GM12878 (cell line): Measurements from ENCODE around the gene ATXN7L1. TPM values are rescaled to one million over a fixed set of nuclear protein-coding genes. Genes with fewer than 3 reads are reported as not detected.

Experiments
- ATAC-seq: fragments of 200-7000 bp; cut with Tn5 transposase; 3 replicates; pipeline ENCODE4 v1.9.1; 2020; ENCODE audit warnings: mild to moderate bottlenecking, moderate library complexity
- BruUV-seq: library from RNA; stranded (reverse); fragments of 400-500 nt; replicated peaks from 2 replicates; lab custom pipeline; 2021; lab: Mats Ljungman, UMichigan
- CTCF ChIA-PET: fragments of 300-600 bp; sonication (Branson Sonifier 250); formaldehyde crosslinking; extraction: SDS; loops from one replicate; lab custom pipeline; 2021; ENCODE audit warnings: inconsistent platforms; lab: Yijun Ruan, JAX
- POLR2A ChIA-PET: fragments of 350-600 bp; formaldehyde crosslinking; extraction: SDS; loops from one replicate; lab custom pipeline; 2021; ENCODE audit warnings: inconsistent platforms; lab: Charles Lee
- RAD21 ChIA-PET: fragments of 300-600 bp; sonication (Branson Sonifier 250); formaldehyde crosslinking; loops from one replicate; lab custom pipeline; 2023; ENCODE audit warnings: antibody characterized with exemption; ENCODE audit not compliant: unreplicated experiment; lab: Charles Lee
- SMC1A ChIA-PET: fragments of 300-600 bp; sonication (Branson Sonifier 250); formaldehyde crosslinking; loops from one replicate; lab custom pipeline; 2023; ENCODE audit not compliant: unreplicated experiment, uncharacterized antibody; lab: Charles Lee
- DNase-seq: peaks from one replicate; pipeline ENCODE4 v3.0.0-alpha.2; 2011; ENCODE audit warnings: low read depth, low spot score
- FAIRE-seq: peaks from 3 replicates; lab custom pipeline; 2011; peaks lifted over from hg19 to GRCh38; lab: Jason Lieb, UNC
- H2AFZ ChIP-seq: 2 replicates; pipeline ENCODE4 v1.6.0; 2011; ENCODE audit warnings: low read depth, low read length, control low read depth; ENCODE audit not compliant: control insufficient read depth
- H3K27ac ChIP-seq: 2 replicates; pipeline ENCODE4 v1.5.1; 2011; ENCODE audit warnings: control low read depth; ENCODE audit not compliant: control insufficient read depth, insufficient read depth
- H3K27me3 ChIP-seq, 2 experiments: replicated peaks in 1 of 2; 2 replicates each; pipeline versions ENCODE4 v1.6.0 to v1.6.1; 2011; ENCODE audit warnings: low read length in 1 of 2; ENCODE audit not compliant: control insufficient read depth in 2 of 2, insufficient read depth in 2 of 2
- H3K36me3 ChIP-seq, 2 experiments: 2 replicates each; pipeline ENCODE4 v1.5.1; 2011; ENCODE audit warnings: low read length in 1 of 2; ENCODE audit not compliant: control insufficient read depth in 2 of 2, insufficient read depth in 2 of 2
- H3K4me1 ChIP-seq: 2 replicates; pipeline ENCODE4 v1.6.1; 2011; ENCODE audit warnings: mild to moderate bottlenecking, low read length, moderate library complexity, mixed read lengths; ENCODE audit not compliant: control insufficient read depth, insufficient read depth
- H3K4me2 ChIP-seq: 2 replicates; pipeline ENCODE4 v1.6.0; 2011; ENCODE audit warnings: control low read depth; ENCODE audit not compliant: control insufficient read depth, insufficient read depth
- H3K4me3 ChIP-seq: fragments of 200-600 bp; sonication (generic); 2 replicates; pipeline ENCODE4 v1.5.1; 2016
- H3K79me2 ChIP-seq: 2 replicates; pipeline ENCODE4 v1.6.0; 2011; ENCODE audit warnings: low read length; ENCODE audit not compliant: control insufficient read depth, insufficient read depth
- H3K9ac ChIP-seq: 2 replicates; pipeline ENCODE4 v1.8.0; 2011; ENCODE audit warnings: low read length, control low read depth, mixed read lengths; ENCODE audit not compliant: control insufficient read depth, insufficient read depth
- H3K9me3 ChIP-seq: replicated peaks from 3 replicates; pipeline ENCODE4 v1.5.1; 2011; ENCODE audit warnings: mild to moderate bottlenecking, low read length; ENCODE audit not compliant: control insufficient read depth, insufficient read depth
- H4K20me1 ChIP-seq: 2 replicates; pipeline ENCODE4 v1.6.0; 2011; ENCODE audit not compliant: control insufficient read depth, insufficient read depth
- BMI1 ChIP-seq: fragments of 450-650 bp; IDR thresholded peaks from 2 replicates; pipeline ENCODE4 v1.6.1; 2016; ENCODE audit warnings: mild to moderate bottlenecking, moderate library complexity, borderline replicate concordance
- CTCF ChIP-seq, 3 experiments: IDR thresholded peaks in 2 of 3; conservative IDR thresholded peaks in 1 of 3; 2 replicates each; pipeline ENCODE4 v1.5.1; 2011; ENCODE audit warnings: low read depth in 3 of 3, low read length in 3 of 3, mild to moderate bottlenecking in 3 of 3, control low read depth in 2 of 3, moderate library complexity in 2 of 3, inconsistent platforms in 1 of 3, mixed read lengths in 1 of 3; ENCODE audit not compliant: control insufficient read depth in 2 of 3, insufficient read depth in 1 of 3; ENCODE audit errors: extremely low read depth in 1 of 3
- FOS ChIP-seq: IDR thresholded peaks from 3 replicates; pipeline ENCODE4 v1.6.1; 2011; ENCODE audit warnings: borderline replicate concordance; ENCODE audit not compliant: insufficient read length; ENCODE audit errors: extremely low read depth
- GABPA ChIP-seq: IDR thresholded peaks from 2 replicates; pipeline ENCODE4 v1.6.1; 2014; ENCODE audit warnings: antibody characterized with exemption, low read depth, mild to moderate bottlenecking, inconsistent platforms
- PML ChIP-seq: IDR thresholded peaks from 2 replicates; pipeline ENCODE4 v1.6.1; 2012; ENCODE audit warnings: low read length, inconsistent platforms
- POLR2AphosphoS2 ChIP-seq: IDR thresholded peaks from 2 replicates; pipeline ENCODE4 v1.6.1; 2011; ENCODE audit warnings: low read depth, mild to moderate bottlenecking, low read length, improper control_type of control experiment, moderate library complexity
- RB1 ChIP-seq: fragments of 450-650 bp; formaldehyde crosslinking; IDR thresholded peaks from 2 replicates; pipeline ENCODE4 v1.6.1; 2017; ENCODE audit warnings: mild to moderate bottlenecking, borderline replicate concordance
- USF1 ChIP-seq: IDR thresholded peaks from 2 replicates; pipeline ENCODE4 v1.6.1; 2011; ENCODE audit warnings: borderline replicate concordance, low read depth, mild to moderate bottlenecking, moderate library complexity, mixed read lengths, low read length; ENCODE audit not compliant: insufficient read depth; ENCODE audit errors: extremely low read length
- ZNF274 ChIP-seq: IDR thresholded peaks from one replicate; pipeline ENCODE4 v1.8.0; 2011; ENCODE audit not compliant: insufficient read length, insufficient read depth
- WGBS: methylation state at CpG from one replicate; pipeline ENCODE4 v1.1.6; 2016; ENCODE audit warnings: low lambda C conversion rate; ENCODE audit not compliant: insufficient replicate concordance, insufficient coverage; ENCODE audit errors: missing lambda C conversion rate; 5-methylcytosine and 5-hydroxymethylcytosine counted together
- in situ Hi-C: fragments of 300-500 bp; cut with MboI; formaldehyde crosslinking; loops from 9 replicates; pipeline ENCODE4 v1.14.3; 2018; ENCODE audit warnings: mixed read lengths
- intact Hi-C: fragments of 100-400 bp; cut with micrococcal nuclease; formaldehyde crosslinking; loops from one replicate; pipeline ENCODE4 v1.14.2; 2022; ENCODE audit not compliant: unreplicated experiment
- polyA plus RNA-seq, 11 experiments: library from polyadenylated mRNA; depleted of rRNA in 4 of 11; unstranded in 6 of 11; stranded (reverse) in 5 of 11; fragments of >200 nt; fragmentation: Nextera tagmentation in 4 of 11; fragmentation: Illumina TruSeq in 1 of 11; extraction: Ambion mirVana in 4 of 11; extraction: Trizol in 1 of 11; gene quantifications; 1 replicate in 1 of 11; 2 replicates in 10 of 11; pipeline versions ENCODE4 v1.2.1 to v1.2.3, GENCODE V29; 2011 to 2016; ENCODE audit warnings: inconsistent platforms in 2 of 11, missing spikeins in 2 of 11, low read depth in 1 of 11
- total RNA-seq, 4 experiments: library from RNA; depleted of rRNA in 3 of 4; stranded (reverse); fragments of >200 nt in 3 of 4; fragmentation: Illumina TruSeq in 1 of 4; extraction: Trizol in 1 of 4; gene quantifications; 2 replicates each; pipeline versions ENCODE4 v1.2.1 to v1.2.3, GENCODE V29; 2013 to 2021
- TF ChIP-seq, protein P1 (sequence below): IDR thresholded peaks from 2 replicates; pipeline ENCODE4 v1.6.1; 2012; ENCODE audit warnings: low read length, inconsistent platforms
- TF ChIP-seq, protein P2 (sequence below): fragments of 450-650 bp; IDR thresholded peaks from 2 replicates; pipeline ENCODE4 v1.6.1; 2017; ENCODE audit warnings: mild to moderate bottlenecking, moderate library complexity

Gene ATXN7L1
- total and polyA plus RNA-seq, 10 of the 15 experiments (the other 5 are each of a cell fraction or from before 2014, with no cell fraction given), result 0.40 to 2.9 (median 1.2) TPM

DNA sequence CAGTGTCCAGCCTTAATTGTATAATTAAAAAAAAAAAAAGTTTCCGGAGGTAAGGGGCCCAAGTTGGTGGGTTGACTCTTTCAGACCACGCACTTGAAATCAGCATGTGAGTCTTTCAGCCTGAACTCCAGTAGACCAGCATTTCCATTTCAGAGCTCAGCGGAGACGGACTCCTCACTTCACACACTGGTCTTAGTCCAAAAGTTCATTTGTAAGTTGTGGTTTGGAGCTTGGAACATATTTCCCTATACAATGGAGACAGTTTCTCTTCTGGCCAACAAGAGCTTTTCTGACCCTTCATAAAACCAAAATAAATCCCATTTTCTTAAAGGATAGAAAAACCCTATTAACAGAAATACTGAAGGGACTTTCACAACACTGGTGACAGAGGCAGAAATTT is 41.0 kb downstream of the ATXN7L1 start:
- no TSS peak for BruUV-seq

More for the DNA sequence above, 41.0 kb downstream of the ATXN7L1 start:
- H3K27ac ChIP-seq, result no peak overlapping the region
- in situ Hi-C loops (no loop called here), intact Hi-C loops (no loop called here)
- SMC1A ChIA-PET, result interaction anchor here (1.1 kb wide), 1 partner anchor 14 kb away, joined by 4 read pairs; no protein-coding TSS in a partner anchor
- no peak overlapping the region for H2AFZ ChIP-seq
- POLR2A ChIA-PET, result no interaction called here
- CTCF ChIA-PET, result interaction anchor here (0.7 to 1.7 kb wide), 3 partner anchors 13 to 175 kb away, joined by 3 read pairs; no protein-coding TSS in a partner anchor
- no peaks in the 10 kb centered on the region for H3K79me2 ChIP-seq
- no peaks in the 10 kb centered on the region for H4K20me1 ChIP-seq
- RAD21 ChIA-PET, result no interaction called here
- no peak overlapping the region for H3K4me3 ChIP-seq
- H3K9me3 ChIP-seq, result no peaks in the 10 kb centered on the region
- FAIRE-seq (no peak), ATAC-seq (no peak), DNase-seq (no peak)
- no peaks in the 10 kb centered on the region for H3K36me3 ChIP-seq
- H3K27me3 ChIP-seq, result peaks cover 1 to 2% of the 10 kb centered on the region in 2 experiments; a peak in 2 of 4 replicates
- WGBS, result 78% methylated on average over 4 of the region's 4 CpGs
- no peak overlapping the region for H3K9ac ChIP-seq
- no peaks in the 10 kb centered on the region; the same call in 1 of the 2 replicates for H3K4me1 ChIP-seq
- TF ChIP-seq CTCF (IDR thresholded peaks at IDR 0.05 in 2 of 3, conservative IDR thresholded peaks at IDR 0.05 in 1 of 3; ENCODE audit: control insufficient read depth in 2 of 3, extremely low read depth in 1 of 3, insufficient read depth in 1 of 3, low read depth in 3 of 3, low read length in 3 of 3) (no peak), BMI1 (no peak), RB1 (no peak), FOS (no peak), ZNF274 (no peak), POLR2AphosphoS2 (no peak), GABPA (no peak), PML (no peak), USF1 (no peak)
- TF ChIP-seq, protein P1, sequence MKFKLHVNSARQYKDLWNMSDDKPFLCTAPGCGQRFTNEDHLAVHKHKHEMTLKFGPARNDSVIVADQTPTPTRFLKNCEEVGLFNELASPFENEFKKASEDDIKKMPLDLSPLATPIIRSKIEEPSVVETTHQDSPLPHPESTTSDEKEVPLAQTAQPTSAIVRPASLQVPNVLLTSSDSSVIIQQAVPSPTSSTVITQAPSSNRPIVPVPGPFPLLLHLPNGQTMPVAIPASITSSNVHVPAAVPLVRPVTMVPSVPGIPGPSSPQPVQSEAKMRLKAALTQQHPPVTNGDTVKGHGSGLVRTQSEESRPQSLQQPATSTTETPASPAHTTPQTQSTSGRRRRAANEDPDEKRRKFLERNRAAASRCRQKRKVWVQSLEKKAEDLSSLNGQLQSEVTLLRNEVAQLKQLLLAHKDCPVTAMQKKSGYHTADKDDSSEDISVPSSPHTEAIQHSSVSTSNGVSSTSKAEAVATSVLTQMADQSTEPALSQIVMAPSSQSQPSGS, result no peak
- TF ChIP-seq, protein P2, sequence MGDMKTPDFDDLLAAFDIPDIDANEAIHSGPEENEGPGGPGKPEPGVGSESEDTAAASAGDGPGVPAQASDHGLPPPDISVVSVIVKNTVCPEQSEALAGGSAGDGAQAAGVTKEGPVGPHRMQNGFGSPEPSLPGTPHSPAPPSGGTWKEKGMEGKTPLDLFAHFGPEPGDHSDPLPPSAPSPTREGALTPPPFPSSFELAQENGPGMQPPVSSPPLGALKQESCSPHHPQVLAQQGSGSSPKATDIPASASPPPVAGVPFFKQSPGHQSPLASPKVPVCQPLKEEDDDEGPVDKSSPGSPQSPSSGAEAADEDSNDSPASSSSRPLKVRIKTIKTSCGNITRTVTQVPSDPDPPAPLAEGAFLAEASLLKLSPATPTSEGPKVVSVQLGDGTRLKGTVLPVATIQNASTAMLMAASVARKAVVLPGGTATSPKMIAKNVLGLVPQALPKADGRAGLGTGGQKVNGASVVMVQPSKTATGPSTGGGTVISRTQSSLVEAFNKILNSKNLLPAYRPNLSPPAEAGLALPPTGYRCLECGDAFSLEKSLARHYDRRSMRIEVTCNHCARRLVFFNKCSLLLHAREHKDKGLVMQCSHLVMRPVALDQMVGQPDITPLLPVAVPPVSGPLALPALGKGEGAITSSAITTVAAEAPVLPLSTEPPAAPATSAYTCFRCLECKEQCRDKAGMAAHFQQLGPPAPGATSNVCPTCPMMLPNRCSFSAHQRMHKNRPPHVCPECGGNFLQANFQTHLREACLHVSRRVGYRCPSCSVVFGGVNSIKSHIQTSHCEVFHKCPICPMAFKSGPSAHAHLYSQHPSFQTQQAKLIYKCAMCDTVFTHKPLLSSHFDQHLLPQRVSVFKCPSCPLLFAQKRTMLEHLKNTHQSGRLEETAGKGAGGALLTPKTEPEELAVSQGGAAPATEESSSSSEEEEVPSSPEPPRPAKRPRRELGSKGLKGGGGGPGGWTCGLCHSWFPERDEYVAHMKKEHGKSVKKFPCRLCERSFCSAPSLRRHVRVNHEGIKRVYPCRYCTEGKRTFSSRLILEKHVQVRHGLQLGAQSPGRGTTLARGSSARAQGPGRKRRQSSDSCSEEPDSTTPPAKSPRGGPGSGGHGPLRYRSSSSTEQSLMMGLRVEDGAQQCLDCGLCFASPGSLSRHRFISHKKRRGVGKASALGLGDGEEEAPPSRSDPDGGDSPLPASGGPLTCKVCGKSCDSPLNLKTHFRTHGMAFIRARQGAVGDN, result no peak
- TF ChIP-seq, all 136 proteins: peak for 0
- H3K4me2 ChIP-seq, result no peak overlapping the region
